HG03442 (cell line): ENCODE results near the gene CD37.
"Not testable (repeated sequence)": the region's sequence is repeated elsewhere in the genome, so short reads cannot be mapped to it uniquely, and the experiment has no call there.

Source experiments
- ATAC-seq: cut with Tn5 transposase; IDR thresholded peaks from one replicate; pipeline ENCODE4 v1.9.1; 2021; ENCODE audit warnings: mild to moderate bottlenecking, moderate library complexity; ENCODE audit not compliant: unreplicated experiment

The CD37 gene

DNA sequence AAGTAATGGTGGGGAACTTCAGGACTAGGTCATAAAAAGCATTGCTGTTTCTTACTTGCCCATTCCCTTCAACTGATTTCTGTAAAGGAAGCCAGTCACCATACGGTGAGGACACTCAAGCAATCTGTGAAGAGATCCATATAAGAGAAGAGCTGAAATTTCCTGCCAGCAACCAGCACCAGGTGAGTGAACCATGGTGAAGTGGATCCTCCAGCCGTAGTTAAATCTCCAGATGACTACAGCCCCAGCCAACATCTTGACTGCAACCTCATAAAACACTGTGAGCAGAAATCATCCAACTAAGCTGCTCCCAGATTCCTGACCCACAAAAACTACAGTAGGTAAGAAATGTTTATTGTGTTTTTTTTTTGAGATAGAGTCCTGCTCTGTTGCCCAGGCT lies 6.5 kb upstream of the CD37 start:
- no peak for ATAC-seq

DNA sequence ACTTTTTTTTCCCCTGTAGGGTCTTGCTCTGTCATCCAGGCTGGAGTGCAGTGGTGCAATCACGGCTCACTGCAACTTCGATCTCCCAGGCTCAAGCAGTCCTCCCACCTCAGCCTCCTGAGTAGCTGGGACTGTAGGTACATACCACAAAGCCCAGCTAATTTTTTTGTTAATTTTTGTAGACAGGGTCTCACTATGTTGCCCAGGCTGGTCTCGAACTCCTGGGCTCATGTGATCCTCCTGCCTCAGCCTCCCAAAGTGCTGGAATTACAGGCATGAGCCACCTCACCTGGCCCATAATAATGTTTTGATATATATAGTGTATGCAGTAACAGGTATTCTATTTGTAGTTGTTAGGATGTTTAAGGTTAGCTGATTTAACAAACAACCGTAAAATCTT lies 4.0 kb upstream of the CD37 start:
- not testable (repeated sequence) for ATAC-seq

DNA sequence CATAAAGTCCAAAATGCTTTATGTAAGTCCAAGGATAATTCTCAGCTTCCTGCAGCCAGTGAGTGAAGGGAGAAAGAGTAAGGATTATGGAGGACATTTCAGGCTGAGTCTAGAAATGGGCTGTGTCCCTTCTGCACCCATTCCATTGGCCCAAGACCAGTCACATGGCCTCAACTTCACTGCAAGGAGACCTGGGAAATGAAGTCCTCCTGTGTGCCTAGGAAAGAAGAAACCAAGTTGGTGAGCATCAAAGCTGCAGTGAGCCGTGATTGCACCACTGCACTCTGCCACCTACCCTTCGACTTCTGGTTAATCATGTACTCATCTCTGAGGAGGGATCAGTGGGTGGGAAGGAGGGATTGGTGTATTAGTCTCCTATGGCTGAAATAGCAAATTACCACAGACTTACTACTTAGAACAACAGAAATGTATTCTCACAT lies 3.6 kb upstream of the CD37 start:
- ATAC-seq = no peak

DNA sequence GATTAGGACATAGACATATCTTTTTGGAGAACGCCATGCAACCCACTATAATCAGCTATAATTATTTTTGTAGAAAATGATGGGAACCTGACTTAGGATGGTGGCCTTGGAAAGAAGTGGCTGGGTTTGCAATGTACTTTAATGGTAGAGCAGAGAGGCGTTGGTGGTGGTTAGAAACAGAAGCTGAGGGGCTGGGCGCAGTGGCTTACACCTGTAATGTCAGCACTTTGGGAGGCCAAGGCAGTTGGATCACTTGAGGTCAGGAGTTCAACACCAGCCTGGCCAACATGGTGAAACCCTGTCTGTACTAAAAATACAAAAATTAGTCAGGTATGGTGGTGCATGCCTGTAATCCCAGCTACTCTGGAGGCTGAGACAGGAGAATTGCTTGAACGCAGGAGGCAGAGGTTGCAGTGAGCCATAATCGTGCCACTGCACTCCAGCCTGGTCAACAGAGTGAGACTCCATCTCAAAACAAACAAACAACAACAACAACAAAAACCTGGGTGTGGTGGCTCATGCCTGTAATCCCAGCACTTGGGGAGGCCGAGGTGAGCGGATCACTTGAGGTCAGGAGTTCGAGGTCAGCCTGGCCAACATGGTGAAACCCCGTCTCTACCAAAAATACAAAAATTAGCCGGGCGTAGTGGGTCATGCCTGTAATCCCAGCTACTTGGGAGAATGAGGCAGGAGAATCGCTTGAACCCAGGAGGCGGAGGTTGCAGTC lies 2.4 kb upstream of the CD37 start:
- ATAC-seq = not testable (repeated sequence)

DNA sequence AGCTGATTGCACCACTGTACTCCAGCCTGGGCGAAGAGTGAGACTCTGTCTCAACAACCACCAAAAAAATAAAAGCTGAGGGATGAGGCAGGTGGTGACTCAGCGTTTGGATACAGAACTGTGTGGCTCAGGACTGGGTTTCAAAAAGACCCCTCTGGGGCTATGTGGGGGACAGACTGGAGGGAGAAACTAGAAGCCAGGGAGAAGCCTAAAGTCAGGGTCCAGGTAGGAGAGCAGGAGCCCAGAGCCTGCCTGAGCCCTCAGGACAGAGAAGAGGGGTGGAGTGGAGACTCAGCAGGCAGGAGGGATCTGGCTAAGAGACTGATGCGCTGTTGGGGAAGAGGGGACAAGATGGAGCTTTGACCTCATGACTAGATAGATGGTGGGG lies 1.8 kb upstream of the CD37 start:
- ATAC-seq = no peak

DNA sequence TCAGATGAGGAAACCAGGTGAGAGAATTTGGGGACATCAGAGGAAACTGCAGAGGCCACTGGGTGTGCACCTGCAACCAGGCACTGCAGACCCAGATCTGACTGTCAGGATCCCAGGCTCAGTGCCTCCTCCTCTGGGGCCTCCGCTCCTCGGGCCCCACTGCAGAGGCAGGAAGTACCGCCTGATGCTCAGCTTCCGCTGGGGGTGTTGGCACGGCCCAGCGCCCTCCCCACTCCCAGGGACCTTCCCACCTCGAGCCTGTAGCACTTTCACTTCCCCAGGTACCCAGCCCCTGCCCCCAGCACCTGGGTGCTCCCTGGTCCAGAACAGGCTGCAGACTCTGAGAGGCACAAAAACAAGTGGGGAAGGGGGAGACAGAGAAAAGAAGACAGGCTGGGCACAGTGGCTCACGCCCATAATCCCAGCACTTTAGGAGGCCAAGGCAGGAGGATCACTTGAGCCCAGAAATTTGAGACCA lies 1.4 kb upstream of the CD37 start:
- peak; percentile 48 for ATAC-seq

DNA sequence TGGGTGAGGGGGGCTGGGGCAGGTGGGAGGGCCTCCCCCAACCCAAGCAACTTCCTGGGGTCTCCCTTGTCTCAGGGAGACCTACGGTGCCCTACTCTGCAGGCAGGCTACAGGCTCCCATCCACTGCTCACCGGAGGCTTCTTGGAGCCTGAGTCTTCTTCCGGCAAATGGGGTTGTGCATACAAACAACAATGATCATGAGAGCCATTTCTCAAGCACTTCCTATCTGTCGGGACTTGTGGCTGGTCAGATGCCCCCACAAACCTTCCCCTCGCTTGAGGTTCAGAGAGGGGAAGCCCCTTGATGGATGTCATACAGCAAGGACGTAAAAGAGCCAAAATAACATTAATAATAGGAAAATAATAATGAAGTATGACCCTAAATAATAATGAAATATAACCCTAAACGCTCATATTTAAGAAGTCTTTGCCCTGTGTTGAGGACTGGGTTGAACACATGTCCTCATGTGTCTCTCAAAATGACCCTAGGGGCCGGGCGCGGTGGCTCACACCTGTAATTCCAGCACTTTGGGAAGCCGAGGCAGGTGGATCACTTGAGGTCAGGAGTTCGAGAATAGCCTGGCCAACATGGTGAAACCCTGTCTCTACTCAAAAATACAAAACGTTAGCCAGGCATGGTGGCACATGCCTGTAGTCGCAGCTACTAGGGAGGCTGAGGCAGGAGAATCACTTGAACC lies 727 bp downstream of the CD37 start:
- no peak for ATAC-seq

DNA sequence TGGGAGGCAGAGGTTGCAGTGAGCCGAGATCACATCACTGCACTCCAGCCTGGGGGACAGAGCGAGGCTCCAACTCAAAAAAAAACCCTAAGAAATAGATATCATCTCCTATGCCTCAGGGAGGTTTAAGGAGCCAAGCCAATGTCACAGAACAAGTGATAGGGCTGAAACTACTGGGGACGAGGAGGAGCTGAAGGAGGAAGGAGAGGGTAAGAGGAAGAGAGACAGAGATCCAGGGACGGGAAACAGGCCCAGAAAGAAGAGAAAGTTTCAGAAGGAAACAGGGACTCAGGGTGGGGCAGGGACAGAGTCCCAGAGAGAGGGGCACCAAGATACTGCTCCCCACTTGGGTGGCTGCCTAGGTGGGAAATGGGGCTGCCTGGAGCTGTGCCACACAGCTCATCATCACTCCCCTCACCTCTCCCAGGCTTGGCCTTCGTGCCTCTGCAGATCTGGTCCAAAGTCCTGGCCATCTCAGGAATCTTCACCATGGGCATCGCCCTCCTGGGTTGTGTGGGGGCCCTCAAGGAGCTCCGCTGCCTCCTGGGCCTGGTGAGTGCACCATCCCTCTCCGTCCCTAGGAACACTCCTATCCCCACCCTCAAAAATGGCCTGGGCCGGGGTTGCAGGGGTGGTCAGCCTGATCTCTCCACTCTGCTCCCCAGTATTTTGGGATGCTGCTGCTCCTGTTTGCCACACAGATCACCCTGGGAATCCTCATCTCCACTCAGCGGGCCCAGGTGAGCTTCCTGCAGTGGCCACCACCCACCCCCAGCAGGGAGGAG lies 1.5 kb downstream of the CD37 start:
- no peak for ATAC-seq

DNA sequence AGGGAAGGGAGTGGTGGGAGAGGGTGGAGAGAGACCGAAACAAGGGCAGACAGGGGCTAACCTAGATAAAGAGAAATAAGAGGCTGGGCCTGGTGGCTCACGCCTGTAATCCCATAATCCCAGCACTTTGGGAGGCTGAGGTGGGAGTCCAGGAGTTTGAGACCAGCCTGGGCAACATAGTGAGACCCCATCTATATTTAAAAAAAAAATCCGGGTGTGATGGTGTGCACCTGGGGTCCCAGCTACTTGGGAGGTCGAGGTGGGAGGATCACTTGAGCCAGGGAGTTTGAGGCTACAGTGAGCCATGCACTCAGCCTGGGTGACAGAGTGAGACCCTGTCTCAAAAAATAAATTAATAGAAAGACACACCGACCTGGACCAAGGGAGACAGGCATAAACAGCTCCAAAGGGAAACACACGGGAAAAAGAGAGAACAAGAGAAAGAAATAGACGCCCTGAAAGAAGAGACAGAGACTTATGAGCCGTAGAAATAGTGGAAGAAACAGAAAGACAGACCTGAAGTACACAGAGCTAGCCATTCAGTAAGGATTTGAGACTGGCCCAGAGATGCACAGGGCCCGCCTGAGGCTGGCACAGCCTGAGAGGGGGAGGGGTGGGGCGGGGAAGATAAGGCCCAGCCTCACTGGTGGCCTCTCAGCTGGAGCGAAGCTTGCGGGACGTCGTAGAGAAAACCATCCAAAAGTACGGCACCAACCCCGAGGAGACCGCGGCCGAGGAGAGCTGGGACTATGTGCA lies 2.2 kb downstream of the CD37 start:
- no peak for ATAC-seq

DNA sequence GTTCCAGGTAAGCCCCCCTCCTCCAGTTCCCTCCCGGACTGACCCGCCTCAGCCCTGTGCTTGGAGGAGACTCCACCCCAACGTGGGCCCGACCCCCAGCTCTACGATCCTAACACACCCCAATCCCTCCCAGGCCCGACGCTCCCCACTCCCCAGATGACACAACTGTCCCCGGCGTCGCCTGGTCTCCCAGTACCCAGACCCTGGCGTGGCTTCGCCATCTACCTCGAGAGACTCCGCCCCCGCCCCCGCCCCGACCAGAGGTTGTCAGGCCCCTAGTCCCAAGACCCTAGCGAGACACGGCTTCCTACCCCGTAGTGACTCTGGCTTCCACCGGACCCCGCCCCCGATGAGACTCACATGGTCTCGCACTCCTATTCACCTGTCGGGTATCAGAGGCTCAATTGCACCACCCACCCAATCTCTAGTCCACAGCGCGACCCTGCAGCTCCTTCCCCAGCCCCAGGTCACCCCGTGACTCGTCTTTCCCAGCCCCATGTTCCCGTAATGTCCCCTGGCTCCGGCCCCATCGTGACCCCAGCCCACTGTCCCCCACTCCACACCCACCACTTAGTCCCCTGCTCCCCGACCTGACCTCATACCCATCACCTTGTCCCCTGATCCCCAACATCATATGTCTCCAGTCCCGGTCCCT lies 2.9 kb downstream of the CD37 start:
- ATAC-seq = no peak

DNA sequence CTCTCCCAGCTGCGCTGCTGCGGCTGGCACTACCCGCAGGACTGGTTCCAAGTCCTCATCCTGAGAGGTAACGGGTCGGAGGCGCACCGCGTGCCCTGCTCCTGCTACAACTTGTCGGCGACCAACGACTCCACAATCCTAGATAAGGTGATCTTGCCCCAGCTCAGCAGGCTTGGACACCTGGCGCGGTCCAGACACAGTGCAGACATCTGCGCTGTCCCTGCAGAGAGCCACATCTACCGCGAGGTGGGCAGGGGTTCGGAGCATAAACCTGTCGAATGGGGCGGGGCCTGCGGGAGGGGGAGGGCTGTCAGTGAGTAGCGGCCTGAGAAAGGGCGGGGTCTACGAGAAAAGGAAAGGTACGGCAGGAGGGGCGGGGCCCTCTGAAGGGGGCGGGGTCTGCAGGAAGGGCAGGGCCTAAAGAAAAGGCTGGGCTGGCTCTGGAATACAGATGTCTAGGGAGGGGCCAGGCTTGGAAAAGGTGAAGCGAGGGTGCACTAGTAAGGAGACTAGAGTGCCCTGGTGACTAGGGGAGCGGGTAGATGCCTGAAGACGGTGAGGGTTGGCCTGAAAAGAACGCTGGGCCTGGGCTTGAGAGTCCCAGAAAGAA lies 3.6 kb downstream of the CD37 start:
- ATAC-seq = no peak

DNA sequence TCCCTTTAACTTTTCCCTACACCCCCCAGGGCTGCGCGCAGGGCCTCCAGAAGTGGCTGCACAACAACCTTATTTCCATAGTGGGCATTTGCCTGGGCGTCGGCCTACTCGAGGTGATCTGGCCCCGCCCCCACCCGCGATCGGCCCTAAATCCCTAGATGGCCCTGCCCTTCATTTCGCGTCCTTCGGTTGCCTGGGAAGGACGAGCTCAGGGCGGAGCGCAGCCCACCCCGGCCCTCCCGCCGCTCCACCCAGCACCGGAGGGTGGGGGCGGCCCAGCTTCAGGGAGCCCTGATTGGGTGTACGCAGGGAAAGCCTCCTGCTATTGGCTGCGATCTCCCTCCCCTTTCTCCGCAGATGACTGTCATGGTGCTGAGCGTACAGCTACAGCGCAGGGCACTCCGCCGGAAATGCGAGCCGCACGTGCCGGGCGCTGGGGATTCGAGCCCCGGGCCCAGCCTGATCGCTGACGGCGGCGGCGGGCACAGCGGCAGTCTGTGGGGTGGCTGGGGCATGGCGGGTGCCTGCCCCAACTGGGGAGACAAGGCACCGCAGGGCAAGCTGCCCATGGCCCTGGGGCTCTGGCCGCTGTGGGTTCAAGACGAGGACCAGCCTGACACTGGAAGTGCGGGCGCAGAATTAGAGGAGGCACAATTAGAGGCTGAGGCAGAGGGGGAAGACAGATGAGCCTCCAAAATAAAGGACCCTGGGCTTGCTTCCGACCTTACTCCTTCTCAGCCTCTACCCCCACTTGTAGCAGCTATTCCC lies 4.3 kb downstream of the CD37 start:
- no peak for ATAC-seq

DNA sequence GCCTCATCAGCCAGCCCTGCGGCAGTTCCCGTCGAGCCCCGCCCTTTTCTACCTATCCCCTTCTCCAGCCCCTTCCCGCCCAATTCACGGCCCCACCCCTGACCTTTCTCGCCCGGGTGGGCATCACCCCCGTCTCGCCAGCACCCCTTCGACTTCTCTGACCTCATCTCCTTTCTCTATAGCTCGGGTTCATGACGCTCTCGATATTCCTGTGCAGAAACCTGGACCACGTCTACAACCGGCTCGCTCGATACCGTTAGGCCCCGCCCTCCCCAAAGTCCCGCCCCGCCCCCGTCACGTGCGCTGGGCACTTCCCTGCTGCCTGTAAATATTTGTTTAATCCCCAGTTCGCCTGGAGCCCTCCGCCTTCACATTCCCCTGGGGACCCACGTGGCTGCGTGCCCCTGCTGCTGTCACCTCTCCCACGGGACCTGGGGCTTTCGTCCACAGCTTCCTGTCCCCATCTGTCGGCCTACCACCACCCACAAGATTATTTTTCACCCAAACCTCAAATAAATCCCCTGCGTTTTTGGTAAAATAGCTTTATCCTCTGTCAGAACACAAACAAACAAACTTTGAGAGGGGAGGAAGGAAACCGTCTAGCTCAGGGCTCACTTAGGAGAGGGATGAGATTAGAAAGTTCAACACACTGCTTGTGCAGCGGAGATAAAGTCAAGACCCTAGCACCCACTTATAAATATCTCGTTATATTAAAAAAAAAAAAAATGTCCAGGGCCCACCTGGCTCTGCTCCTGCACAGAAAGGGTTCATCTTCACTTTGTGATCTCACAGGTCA lies 5.1 kb downstream of the CD37 start:
- ATAC-seq = peak; percentile 66

DNA sequence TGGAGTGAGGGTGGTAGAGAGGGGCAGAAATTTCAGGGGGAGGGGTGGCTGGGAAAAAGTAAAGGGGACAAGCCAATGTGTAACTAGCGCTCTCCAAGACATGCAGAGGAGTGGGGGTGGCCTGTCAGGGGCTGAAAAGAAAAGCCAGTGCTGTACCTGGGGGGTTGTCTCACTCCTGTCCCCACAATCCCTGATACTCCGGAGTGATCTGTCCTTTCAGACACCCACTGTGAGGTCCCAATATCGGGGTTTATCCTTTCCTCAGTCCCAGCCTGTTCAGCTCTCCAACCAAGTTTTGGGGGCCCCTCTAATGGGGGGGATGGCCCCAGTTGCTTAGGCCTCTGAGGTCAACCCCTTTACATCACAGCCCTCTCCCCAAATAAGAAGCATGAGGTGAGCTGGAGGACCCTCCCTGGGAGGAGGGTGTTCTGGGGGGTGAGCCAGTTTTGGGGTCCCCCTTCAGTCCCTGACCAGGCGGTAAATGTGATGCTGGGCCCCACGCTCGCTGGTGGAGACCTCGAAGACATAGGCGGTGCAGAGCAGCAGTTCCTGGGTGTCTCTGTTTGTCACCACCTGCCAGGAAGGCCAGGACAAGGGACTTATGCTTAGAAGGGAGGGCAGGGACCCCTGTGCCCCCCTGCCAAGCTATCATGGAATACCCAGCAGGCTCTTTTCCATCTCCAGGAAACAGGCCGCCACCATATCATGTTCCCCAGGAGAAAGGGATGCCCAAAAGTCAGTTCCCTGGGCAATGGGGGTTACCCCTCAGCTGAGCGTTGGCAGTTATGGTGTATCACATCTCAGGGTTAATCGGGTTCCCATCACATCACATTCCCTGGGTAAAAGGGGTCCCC lies 5.9 kb downstream of the CD37 start:
- no peak for ATAC-seq

DNA sequence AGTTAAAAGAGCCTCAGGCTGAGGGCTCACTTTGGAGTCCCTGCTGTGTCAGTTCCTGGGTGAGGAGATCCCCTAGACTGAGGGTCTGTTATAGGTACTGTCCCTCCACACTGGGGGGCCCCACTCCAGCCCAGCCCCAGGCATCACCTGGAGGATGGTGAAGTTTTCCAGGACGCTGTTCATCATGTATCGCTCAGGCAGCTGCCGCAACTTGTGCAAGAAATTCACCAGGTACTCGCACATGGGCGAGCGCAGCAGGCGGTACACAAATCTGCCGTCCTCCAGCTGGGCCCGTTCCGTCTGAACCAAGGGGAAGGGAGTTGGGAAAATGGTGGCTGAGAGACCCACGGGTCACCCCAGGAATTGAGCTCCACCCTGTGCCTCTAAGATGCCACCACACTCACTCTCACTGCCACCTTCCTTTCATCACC lies 7.1 kb downstream of the CD37 start:
- ATAC-seq = no peak

DNA sequence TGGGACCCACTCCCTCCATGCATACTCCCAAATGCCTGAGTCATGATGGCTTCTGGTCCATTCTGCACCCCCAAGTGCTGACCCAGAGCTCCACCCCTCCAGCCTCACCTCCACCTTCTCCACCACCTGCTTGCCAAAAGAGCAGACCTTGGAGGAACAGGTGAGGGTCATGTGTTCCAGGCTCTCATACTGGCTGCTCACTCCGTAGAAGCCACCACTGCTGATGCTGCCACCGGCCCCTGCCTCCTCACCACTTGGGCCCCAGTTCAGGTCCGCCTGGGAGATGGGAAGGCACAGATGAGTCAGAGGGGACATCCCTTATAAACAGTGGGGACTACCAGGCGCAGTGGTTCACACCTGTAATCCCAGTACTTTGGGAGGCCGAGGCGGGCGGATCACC lies 7.9 kb downstream of the CD37 start:
- ATAC-seq = no peak
